ENCODE results near the gene CATSPERD.

Gene CATSPERD

GRCh38 chr19:5686647-5687359 is 33.6 kb upstream of the CATSPERD start:
- no peak for TF ChIP-seq SIN3A (IDR thresholded peaks at IDR 0.05; ENCODE audit: borderline replicate concordance, insufficient read depth, low read length)
- 0 out of 4 replicates have a peak, but pooled peaks of 1 of the 2 experiments have one; percentile 45 for TF ChIP-seq REST (IDR thresholded peaks at IDR 0.05; ENCODE audit: insufficient read depth in 1 of 2, low read depth in 2 of 2, low read length in 2 of 2)
- TF ChIP-seq FOXP2 (optimal IDR thresholded peaks at IDR 0.05; ENCODE audit: borderline replicate concordance, extremely low read depth, extremely low read length, insufficient read depth): no peak
- no peak for TF ChIP-seq TAF1 (IDR thresholded peaks at IDR 0.05; ENCODE audit: borderline replicate concordance, insufficient read depth, low read length)
- TF ChIP-seq POLR2AphosphoS5 (IDR thresholded peaks at IDR 0.05; ENCODE audit: low read depth, low read length): peak; percentile 42; the same call in 1 of the 2 replicates

DNA sequence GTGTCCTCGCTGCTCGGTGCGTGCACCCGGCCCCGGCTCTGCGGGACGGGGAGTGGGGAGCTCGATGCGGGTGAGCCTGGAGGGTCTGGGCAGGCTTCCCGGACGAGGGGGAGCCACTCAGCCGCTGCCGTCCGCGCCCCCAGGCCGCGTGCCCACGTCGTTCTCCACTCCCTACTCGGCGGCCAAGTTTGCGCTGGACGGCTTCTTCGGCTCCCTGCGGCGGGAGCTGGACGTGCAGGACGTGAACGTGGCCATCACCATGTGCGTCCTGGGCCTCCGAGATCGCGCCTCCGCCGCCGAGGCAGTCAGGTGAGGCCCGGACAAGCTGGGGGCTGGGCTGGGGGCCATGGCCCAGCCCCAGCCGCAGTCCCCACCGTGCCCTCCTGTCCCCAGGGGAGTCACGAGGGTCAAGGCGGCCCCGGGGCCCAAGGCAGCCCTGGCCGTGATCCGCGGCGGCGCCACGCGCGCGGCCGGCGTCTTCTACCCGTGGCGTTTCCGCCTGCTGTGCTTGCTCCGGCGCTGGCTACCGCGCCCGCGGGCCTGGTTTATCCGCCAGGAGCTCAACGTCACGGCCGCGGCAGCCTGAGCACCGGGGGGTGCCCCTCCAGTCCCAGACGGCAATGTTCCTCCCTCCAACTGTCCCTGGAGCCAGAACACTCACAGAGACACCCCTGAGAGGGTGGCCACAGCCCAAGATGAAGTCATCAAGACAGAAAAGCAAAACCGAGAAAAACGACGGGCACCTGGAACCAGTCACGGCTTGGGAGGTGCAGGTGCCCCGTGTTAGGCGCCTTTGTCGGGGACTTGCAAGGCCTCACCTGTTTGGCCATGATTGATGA is 32.9 kb upstream of the CATSPERD start:
- TF ChIP-seq POLR2AphosphoS5 (IDR thresholded peaks at IDR 0.05; ENCODE audit: low read depth, low read length) (no peak), REST (IDR thresholded peaks at IDR 0.05; ENCODE audit: insufficient read depth in 1 of 2, low read depth in 2 of 2, low read length in 2 of 2) (0 out of 4 replicates have a peak, but pooled peaks of 1 of the 2 experiments have one; percentile 32)

DNA sequence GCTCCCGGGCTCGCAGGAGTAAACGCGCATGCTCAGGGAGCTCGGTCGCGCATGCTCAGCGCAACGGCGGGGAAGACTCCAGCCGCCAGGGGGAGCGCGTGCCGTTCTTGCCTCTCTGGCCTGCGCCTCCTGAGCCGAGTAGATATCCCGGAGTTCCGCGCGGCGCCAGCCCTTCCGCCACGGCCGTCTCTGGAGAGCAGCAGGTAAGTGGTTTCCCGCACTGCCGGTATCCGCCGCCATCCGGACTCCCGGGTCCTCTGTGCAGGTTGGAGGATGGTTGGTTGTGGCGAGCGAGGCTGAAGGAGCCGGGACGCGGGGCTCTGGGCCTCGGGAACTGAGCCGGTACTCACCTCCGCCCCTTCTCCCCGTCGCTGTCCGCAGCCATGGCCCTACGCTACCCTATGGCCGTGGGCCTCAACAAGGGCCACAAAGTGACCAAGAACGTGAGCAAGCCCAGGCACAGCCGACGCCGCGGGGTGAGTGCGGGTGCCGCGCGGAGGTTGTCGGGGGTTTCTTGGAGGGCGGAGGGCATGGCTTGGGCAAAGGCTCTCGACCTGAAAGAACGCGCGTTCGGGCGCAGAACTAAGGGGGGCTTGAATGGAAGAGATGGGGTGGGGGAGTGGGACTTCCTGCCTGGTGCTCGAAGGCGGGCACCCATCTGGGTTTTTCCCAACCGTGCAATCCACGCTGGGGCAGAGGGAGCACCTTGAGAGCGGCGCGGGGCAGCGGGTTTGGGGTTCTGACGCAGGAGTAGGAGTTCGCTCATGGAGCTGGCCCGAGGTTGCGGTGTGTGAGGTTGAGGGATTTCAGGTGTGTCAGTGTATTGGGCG is 30.1 kb upstream of the CATSPERD start, which contains the start of gene RPL36:
TSS of gene RPL36 (plus strand) at position 171 of the 830 bp plus-strand sequence. CDS start at position 384, 213 bp downstream.
- TF ChIP-seq FOXP2 (optimal IDR thresholded peaks at IDR 0.05; ENCODE audit: borderline replicate concordance, extremely low read depth, extremely low read length, insufficient read depth) (no peak), POLR2AphosphoS5 (IDR thresholded peaks at IDR 0.05; ENCODE audit: low read depth, low read length) (peak; percentile 98), TAF1 (IDR thresholded peaks at IDR 0.05; ENCODE audit: borderline replicate concordance, insufficient read depth, low read length) (peak; percentile 99), REST (IDR thresholded peaks at IDR 0.05; ENCODE audit: insufficient read depth in 1 of 2, low read depth in 2 of 2, low read length in 2 of 2) (peak in 1 of 2 experiments; percentile 45; a peak in 1 of 4 replicates), SIN3A (IDR thresholded peaks at IDR 0.05; ENCODE audit: borderline replicate concordance, insufficient read depth, low read length) (no peak)

GRCh38 chr19:5690955-5691821 is 29.2 kb upstream of the CATSPERD start:
- peak; percentile 64 for TF ChIP-seq POLR2AphosphoS5 (IDR thresholded peaks at IDR 0.05; ENCODE audit: low read depth, low read length)
- peak; percentile 56; the same call in 1 of the 2 replicates for TF ChIP-seq SIN3A (IDR thresholded peaks at IDR 0.05; ENCODE audit: borderline replicate concordance, insufficient read depth, low read length)
- TF ChIP-seq TAF1 (IDR thresholded peaks at IDR 0.05; ENCODE audit: borderline replicate concordance, insufficient read depth, low read length): 0 out of 2 replicates have a peak, but pooled peaks have one; percentile 15
- no peak for TF ChIP-seq FOXP2 (optimal IDR thresholded peaks at IDR 0.05; ENCODE audit: borderline replicate concordance, extremely low read depth, extremely low read length, insufficient read depth)
- no peak for TF ChIP-seq REST (IDR thresholded peaks at IDR 0.05; ENCODE audit: insufficient read depth in 1 of 2, low read depth in 2 of 2, low read length in 2 of 2)
